ENCODE measurements around the gene PREX1.

- TF ChIP-seq EZH2 (IDR thresholded peaks at IDR 0.05; ENCODE audit: low read length, missing control alignments) (no peak), CTCF (conservative IDR thresholded peaks at IDR 0.05 in 1 of 2, IDR thresholded peaks at IDR 0.05 in 1 of 2; ENCODE audit: low read depth in 1 of 2, low read length in 2 of 2) (no peak)
Observed at GRCh38 chr20:48714764-48715163, 113.0 kb downstream of the PREX1 start.

Data from fibroblast of lung (primary cell).